Upper lobe of right lung (tissue), 1 donor: ENCODE data around the gene NUDT3. TPM values are rescaled to one million over a fixed set of nuclear protein-coding genes. Genes with fewer than 3 reads are reported as not detected.

ENCODE experiments used
- ATAC-seq: fragments of 200-7000 bp; cut with Tn5 transposase; one replicate; pipeline ENCODE4 v1.9.1; 2020; ENCODE audit warnings: mild to moderate bottlenecking, moderate library complexity
- DNase-seq: peaks from one replicate; pipeline ENCODE4 v3.0.0-alpha.2; 2020
- H3K27ac ChIP-seq: fragments of 200-600 bp; one replicate; pipeline ENCODE4 v1.8.0; 2022
- H3K27me3 ChIP-seq: fragments of 200-600 bp; one replicate; pipeline ENCODE4 v1.8.0; 2022; ENCODE audit warnings: mild to moderate bottlenecking
- H3K36me3 ChIP-seq: fragments of 200-600 bp; one replicate; pipeline ENCODE4 v1.8.0; 2022
- H3K4me1 ChIP-seq: fragments of 200-600 bp; one replicate; pipeline ENCODE4 v1.8.0; 2022
- H3K4me3 ChIP-seq: fragments of 200-600 bp; one replicate; pipeline ENCODE4 v1.8.0; 2022; ENCODE audit warnings: mild to moderate bottlenecking
- H3K9me3 ChIP-seq: fragments of 200-600 bp; one replicate; pipeline ENCODE4 v1.8.0; 2022
- intact Hi-C: fragments of 100-400 bp; cut with DNase I; formaldehyde crosslinking; loops from one replicate; pipeline ENCODE4 v1.11.0; 2022
- total RNA-seq: library from RNA; stranded (reverse); fragmentation: NEBNext Ultra II Directional; extraction: Animal tissue kit (Norgen Biotek cat#: 25700); gene quantifications from one replicate; pipeline ENCODE4 v1.2.1, GENCODE V29; 2021
- TF ChIP-seq, protein P1 (sequence below): fragments of 200-600 bp; IDR thresholded peaks from one replicate; pipeline ENCODE4 v1.8.0; 2022; ENCODE audit warnings: antibody characterized with exemption
- donor health status: DM: no; HTN: yes; CAD: no; lungs with severe emphysema.

NUDT3 gene
- total RNA-seq, 1 donor from 2014 or later = 29.1 TPM

DNA sequence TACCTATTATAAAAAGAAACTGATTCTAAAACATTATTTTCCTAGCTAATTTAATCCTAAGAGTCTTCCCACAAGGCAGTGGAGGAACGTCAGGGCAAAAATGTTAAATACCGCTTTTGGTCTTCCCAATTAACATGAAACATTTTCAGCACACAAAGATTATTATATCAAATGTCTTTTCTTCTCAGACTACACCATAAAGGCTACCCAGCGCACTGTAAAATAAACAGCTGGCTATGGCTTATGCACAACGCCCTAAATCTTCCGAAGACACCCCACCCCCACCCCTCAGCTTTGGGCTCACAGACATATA lies 1.0 kb downstream of the NUDT3 start:
- Histone ChIP-seq H3K27me3 (no peaks in the 10 kb centered on the region), H3K27ac (peak overlapping the region; percentile 91), H3K4me1 (peaks cover 24% of the 10 kb centered on the region), H3K9me3 (no peaks in the 10 kb centered on the region), H3K36me3 (no peaks in the 10 kb centered on the region), H3K4me3 (peak overlapping the region; percentile 97)
- DNase-seq = no peak
- TF ChIP-seq, protein P1, sequence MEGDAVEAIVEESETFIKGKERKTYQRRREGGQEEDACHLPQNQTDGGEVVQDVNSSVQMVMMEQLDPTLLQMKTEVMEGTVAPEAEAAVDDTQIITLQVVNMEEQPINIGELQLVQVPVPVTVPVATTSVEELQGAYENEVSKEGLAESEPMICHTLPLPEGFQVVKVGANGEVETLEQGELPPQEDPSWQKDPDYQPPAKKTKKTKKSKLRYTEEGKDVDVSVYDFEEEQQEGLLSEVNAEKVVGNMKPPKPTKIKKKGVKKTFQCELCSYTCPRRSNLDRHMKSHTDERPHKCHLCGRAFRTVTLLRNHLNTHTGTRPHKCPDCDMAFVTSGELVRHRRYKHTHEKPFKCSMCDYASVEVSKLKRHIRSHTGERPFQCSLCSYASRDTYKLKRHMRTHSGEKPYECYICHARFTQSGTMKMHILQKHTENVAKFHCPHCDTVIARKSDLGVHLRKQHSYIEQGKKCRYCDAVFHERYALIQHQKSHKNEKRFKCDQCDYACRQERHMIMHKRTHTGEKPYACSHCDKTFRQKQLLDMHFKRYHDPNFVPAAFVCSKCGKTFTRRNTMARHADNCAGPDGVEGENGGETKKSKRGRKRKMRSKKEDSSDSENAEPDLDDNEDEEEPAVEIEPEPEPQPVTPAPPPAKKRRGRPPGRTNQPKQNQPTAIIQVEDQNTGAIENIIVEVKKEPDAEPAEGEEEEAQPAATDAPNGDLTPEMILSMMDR = no peak
- intact Hi-C loops = no loop called here
- ATAC-seq = no peak

DNA sequence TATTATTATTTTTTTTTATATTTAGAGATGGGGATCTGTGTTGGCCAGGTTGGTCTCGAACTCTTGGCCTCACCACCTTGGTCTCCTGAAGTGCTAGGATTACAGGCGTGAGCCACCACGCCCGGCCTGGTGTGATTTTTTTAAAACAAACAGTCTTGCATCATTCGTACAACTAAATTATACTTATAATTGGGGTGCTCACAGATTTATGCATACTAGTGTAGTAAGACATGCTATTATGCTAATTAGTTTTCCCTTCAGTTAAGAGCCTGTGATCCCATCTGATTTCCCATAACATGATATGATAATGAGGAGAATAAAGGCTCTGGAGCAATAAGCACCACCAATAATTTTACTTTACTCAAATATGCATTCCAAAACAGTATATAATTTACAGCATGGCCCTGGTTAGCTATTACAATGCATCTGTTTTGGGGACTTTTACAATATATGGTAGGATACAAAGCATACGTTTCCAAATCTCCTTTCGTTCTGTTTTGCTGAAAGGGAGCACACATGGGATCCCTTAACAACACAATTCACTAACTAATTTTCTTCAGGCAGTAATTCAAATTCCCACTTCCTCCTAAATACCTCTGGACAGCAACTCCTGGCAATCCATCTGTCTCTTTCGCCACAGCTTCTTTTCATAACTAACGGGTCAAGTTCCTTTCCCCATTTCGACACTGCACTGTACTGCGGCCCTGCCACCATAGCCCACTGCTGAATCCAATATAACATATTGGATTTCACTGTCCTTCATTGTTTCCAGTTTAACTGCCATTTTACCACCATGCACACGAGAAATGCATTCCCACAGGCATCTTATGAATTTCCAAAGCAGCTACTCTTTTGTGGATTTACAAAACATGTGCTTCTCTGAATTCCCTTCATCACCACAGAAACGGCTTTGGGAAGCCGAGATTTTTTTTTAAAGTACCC lies 1.7 kb downstream of the NUDT3 start:
- no peaks in the 10 kb centered on the region for H3K36me3 ChIP-seq
- DNase-seq (no peak), ATAC-seq (peak; percentile 20)
- H3K9me3 ChIP-seq = no peaks in the 10 kb centered on the region
- H3K27ac ChIP-seq = peak overlapping the region; percentile 91
- no peaks in the 10 kb centered on the region for H3K27me3 ChIP-seq
- intact Hi-C loops = no loop called here
- peak overlapping the region; percentile 97 for H3K4me3 ChIP-seq
- TF ChIP-seq, protein P1 = no peak
- peaks cover 24% of the 10 kb centered on the region for H3K4me1 ChIP-seq

GRCh38 chr6:34389034-34389433 lies 3.4 kb downstream of the NUDT3 start:
- no peak overlapping the region for H3K4me3 ChIP-seq
- no peak overlapping the region for H3K27ac ChIP-seq
- intact Hi-C loops = no loop called here
- DNase-seq (no peak), ATAC-seq (no peak)
- H3K4me1 ChIP-seq = peaks cover 29% of the 10 kb centered on the region
- TF ChIP-seq, protein P1 = no peak
- no peaks in the 10 kb centered on the region for H3K36me3 ChIP-seq
- H3K27me3 ChIP-seq = no peaks in the 10 kb centered on the region
- no peaks in the 10 kb centered on the region for H3K9me3 ChIP-seq

DNA sequence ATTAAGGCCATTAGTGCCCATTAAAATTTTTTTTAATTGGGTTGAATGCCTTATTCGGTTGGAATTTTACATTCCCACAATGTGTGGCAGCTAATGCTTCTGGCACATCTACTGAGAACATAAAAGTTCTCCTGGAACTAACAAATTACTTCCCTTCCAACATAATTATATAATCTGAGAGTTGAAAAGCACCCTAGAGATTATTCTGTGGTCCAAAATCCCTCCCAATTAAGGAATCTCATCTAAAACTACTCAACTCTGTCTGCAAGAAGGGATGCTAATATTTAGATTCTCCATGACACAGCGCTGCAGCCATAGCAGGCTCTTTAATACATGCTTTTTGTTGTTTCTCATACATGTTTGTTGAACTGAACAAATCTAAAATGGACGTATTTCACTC lies 4.0 kb downstream of the NUDT3 start:
- Histone ChIP-seq H3K36me3 (no peaks in the 10 kb centered on the region), H3K4me1 (peaks cover 26% of the 10 kb centered on the region), H3K9me3 (no peaks in the 10 kb centered on the region), H3K4me3 (no peak overlapping the region), H3K27me3 (no peaks in the 10 kb centered on the region), H3K27ac (no peak overlapping the region)
- DNase-seq (no peak), ATAC-seq (no peak)
- intact Hi-C loops = no loop called here
- TF ChIP-seq, protein P1 = no peak

- Histone ChIP-seq H3K4me1 (peaks cover 21% of the 10 kb centered on the region), H3K27me3 (no peaks in the 10 kb centered on the region), H3K9me3 (no peaks in the 10 kb centered on the region), H3K27ac (no peak overlapping the region), H3K4me3 (no peak overlapping the region), H3K36me3 (no peaks in the 10 kb centered on the region)
- no peak for DNase-seq
- intact Hi-C loops = no loop called here
- no peak for ATAC-seq
- TF ChIP-seq, protein P1 = no peak
These were observed 5.9 kb downstream of the NUDT3 start for GRCh38 chr6:34386316-34387137.
